HG02884 (cell line): ENCODE measurements around the gene PPME1.
A peak's percentile ranks its signal among the peaks of the same experiment; 100 is the strongest.
"Not testable (repeated sequence)": the region's sequence is repeated elsewhere in the genome, so short reads cannot be mapped to it uniquely, and the experiment has no call there.

Experiments
- ATAC-seq: cut with Tn5 transposase; IDR thresholded peaks from one replicate; pipeline ENCODE4 v1.9.1; 2021; ENCODE audit warnings: mild to moderate bottlenecking, moderate library complexity; ENCODE audit not compliant: unreplicated experiment

The PPME1 gene, protein sequence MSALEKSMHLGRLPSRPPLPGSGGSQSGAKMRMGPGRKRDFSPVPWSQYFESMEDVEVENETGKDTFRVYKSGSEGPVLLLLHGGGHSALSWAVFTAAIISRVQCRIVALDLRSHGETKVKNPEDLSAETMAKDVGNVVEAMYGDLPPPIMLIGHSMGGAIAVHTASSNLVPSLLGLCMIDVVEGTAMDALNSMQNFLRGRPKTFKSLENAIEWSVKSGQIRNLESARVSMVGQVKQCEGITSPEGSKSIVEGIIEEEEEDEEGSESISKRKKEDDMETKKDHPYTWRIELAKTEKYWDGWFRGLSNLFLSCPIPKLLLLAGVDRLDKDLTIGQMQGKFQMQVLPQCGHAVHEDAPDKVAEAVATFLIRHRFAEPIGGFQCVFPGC

DNA sequence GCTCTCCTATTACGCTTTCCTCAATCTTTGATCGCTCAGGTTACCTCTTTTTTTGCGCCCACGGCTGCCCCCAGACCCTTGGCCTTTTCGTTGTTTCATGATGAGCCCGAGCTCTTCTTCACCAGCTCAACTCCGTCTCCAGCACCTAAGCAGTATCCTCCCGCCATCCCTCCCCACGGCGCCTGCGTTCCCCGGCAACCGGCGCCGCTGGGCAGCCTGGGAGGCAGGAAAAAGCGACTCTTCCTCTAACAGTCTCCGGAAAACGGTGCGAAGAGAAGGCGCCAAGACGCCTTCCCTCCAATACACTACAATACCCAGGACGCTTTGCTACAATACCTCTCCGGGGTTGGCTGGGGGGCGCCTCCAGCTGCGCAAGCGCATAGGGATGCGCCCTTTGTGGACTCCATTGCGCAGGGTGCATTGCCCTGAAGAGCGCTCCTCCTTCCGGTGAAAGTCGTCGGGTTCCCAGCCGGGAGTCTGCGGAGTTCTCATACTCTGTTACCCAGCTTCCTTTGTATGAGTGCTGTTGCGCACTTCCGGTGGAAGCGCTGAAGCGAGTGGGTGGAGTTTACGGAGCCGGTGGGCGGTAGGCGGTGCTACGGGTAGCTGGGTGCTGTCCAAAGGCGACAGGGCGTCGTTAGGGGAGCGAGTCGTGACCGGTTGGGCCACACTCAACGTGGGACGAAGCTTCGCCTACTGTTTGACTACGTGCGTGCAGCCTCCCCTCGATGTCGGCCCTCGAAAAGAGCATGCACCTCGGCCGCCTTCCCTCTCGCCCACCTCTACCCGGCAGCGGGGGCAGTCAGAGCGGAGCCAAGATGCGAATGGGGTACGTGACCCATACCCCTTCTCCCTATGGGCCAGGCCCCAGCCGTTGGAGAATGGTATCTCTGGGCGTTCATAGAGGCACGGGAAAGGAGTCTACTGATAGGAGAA lies at the start of gene PPME1, which contains the start of gene C2CD3:
Gene PPME1, plus strand, starts transcription at position 596 of the 936 bp plus-strand sequence. Its CDS starts 133 bp downstream, at position 729.
Gene C2CD3, minus strand, starts transcription at position 309 of the 936 bp plus-strand sequence. Its CDS starts 210 bp downstream, at position 99.
- ATAC-seq, result peak; percentile 89

DNA sequence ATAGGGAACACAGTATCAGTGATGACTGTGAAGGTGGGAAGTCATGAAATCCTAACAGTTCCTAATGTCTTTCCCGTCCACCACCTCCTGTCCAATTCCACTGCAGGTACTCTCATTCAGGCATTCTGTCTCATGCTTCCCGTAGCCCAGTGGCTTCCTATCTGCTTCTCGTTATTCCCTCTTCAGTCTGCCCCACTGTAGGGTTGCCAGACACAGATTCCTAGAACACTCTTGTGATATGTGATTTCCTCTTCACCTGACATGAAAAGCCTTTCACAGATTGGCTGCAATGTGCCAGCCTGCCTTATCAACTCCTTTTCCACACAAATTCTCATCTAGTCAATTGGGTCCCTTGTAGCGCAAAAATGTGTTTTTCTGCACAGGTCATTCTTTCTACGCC lies 49.3 kb upstream of the PPME1 start:
- ATAC-seq, result no peak

DNA sequence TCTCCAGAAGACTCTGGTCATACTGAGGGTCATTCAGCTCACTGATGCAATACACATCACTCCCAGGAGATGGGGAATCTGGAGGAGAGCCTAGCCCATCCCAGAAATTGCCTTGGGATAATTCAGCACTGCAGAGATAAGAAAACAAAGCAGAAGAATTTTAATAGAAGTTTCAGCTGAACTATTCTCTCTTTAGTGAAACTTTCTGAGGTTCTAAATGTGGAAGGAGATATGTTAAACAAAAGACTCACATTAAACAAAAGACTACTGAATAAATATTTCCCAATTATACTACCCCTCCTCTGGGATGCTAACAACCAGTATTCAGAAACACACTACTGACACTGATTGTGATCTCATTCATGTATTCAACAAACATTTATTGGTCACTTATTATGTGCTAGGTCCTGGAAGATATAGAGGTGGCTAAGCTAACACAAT lies 48.1 kb upstream of the PPME1 start:
- ATAC-seq, result no peak

DNA sequence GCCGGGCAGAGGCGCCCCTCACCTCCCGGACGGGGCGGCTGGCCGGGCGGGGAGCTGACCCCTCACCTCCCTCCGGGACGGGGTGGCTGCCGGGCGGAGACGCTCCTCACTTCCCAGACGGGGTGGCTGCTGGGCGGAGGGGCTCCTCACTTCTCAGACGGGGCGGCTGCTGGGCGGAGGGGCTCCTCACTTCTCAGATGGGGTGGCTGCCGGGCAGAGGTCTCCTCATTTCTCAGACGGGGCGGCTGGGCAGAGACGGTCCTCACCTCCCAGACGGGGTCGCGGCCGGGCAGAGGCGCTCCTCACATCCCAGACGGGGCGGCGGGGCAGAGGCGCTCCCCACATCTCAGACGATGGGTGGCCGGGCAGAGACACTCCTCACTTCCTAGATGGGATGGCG lies 42.0 kb upstream of the PPME1 start:
- not testable (repeated sequence) for ATAC-seq

DNA sequence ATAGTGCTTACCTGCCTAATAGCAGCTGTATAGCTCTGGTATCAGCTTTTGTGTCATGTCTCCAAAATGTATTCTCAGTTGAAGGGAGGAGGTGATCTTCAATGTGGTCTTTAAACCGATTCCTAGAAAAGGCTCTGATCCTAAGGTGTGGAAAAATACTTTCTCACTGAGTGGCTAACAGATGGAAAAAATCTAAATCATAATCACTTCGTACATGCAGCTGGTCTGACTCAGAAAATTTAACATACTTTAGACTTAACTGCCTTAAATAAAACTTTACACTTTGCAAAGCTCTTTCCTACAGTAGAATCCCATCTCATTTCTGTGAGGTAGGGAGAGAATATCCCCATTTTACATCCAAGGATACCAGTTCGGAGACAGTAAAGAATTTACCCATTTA lies 38.3 kb upstream of the PPME1 start:
- ATAC-seq, result no peak

DNA sequence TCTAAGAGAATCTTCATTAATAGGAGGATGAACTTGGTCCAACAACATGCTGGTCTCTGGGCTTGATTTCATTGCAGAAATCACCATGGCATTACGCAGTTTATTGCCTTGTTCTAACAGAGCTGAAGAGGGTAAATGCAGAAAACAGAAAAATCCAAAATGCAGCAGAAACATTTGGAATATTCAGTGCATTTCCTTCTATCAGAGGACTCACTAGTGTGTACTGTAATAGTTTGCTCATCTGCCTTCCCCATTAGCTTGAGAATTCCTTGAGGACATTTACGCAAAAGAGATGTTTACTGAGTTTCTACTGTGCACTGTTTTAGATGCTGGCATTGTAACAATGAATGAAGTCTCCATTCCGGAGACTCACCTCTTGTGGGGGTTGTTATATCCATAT lies 37.7 kb upstream of the PPME1 start:
- ATAC-seq, result no peak

DNA sequence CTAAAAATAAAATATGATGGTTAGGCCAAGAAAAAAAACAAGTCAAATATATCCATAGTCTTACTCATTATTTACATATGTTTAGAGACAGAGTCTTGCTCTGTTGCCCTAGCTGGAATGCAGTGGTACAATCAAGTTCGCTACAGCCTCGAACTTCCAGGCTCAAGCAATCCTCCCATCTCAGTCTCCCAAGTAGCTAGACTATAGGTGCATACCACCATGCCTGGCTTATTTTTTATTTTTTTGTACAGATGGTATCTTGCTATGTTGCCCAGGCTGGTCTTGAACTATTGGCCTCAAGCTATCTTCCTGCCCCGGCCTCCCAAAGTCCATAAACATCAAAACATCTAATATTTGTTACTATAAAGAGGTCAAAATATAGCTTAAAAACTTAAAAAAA lies 36.4 kb upstream of the PPME1 start:
- ATAC-seq, result no peak

DNA sequence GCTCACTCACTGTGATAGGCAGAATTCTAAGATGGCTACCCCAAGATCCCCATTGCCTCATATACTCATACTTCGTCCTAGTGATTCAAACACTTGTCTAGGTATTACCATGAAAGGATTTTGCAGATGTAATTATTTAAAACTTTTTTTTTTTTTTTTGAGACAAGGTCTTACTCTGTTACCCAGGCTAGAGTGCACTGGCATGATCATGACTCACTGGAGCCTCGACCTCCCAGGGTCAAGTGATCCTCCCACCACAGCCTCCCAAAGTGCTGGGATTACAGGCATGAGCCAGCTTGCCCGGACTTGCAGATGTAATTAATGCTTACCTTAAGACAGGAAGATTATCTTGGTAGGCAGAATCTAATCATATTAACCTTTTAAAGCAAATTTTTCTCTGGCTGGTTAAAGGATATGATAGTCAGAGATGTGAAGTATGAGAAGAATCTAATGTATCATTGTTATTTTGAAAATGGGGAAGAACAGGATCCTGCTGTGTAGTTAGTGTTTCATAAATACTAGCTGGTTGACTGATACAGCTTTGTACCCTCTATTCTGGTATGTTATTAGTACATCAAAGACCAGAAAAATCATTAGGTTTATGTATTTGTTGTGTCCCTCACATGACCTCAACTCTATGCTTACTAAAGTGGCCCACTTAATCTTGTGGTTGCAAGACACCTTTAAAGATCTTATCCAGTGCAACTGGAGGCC lies 35.8 kb upstream of the PPME1 start:
- no peak for ATAC-seq

DNA sequence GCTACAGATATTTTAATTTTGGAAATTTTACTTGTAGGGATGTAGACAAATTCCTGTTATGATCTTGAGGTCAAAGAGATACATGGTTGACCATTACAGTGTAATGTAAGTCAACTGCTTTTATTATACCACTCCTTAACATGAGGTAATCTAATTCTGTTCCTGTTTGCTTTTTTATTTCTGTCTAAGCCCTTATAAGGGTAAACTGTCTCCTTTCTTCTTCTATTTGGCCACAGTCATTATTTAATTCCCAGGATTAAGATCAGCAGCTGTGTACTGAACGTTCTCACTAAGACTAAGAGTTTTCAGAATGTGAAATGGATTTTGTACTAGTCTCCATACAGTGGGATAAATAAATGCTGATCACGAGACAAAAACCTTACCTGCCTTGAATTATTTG lies 33.1 kb upstream of the PPME1 start:
- ATAC-seq, result no peak

DNA sequence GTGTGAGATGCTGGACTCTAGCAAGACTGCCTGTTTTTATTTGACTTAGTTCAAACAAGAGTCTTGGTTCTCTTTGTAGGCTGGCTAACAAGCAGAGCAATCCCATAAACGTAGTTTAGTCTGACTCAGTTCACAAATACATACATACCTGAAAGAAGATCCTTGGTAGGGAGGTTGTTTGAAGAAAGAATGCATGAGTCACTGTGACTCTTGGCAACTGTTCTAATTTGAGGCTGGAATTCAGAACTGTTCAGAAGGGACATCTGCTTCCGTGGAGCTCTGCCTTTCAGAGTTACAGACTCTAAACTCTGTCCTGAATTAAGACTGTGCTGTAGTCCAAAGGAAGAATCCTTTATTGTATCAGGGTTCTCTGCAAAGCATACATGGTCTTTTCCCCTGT lies 32.5 kb upstream of the PPME1 start:
- ATAC-seq, result no peak

DNA sequence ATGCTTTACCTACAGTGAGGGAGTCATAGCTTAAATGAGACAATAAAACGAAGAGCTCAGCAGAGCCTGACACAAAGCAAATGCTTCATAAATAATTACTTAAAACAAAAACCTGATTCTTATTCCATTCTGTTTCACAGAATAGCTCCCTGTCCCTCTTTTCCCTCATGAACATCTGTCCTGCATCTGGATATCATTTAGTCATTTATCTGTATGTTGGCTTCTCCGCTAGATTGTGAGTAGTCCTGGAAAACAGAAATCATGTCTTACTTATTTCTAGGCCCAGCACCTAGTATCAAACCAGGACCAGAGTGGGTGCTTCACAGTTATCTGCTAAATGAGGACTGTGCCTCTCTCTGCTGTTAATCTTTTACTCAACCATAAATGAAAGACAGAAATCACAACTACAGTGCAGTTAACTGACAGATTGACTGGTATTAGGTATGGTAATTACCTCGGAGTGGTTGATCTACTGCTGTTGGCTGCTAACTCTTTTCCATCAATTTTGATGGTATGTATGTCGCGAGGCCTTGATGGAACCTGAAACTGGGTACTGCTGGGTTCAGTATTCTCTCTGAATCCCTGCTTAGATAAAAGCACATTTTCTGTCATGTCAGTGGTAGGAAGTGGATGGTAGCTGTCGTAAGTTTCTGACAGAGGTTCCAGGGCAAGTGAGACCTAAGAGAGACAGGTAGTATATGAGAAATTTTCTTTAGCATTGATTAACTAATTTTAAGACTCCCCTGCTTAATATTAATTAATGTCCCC lies 31.8 kb upstream of the PPME1 start:
- no peak for ATAC-seq

DNA sequence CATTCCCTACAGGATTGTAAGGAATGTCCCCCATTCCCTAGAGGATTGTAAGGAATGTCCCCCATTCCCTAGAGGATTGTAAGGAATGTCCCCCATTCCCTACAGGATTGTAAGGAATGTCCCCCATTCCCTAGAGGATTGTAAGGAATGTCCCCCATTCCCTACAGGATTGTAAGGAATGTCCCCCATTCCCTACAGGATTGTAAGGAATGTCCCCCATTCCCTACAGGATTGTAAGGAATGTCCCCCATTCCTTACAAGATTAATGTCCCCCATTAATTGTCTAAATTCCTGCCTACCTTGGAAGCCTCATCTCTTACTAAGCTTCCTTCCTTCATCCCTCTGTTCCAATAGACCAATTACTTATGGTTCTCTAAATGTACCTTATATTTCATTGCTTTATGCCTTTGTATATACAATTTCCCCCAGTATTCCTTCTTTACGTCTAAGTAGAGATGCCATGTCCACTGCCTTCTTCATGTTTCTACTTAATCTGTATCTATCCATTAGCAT lies 31.1 kb upstream of the PPME1 start:
- not testable (repeated sequence) for ATAC-seq

DNA sequence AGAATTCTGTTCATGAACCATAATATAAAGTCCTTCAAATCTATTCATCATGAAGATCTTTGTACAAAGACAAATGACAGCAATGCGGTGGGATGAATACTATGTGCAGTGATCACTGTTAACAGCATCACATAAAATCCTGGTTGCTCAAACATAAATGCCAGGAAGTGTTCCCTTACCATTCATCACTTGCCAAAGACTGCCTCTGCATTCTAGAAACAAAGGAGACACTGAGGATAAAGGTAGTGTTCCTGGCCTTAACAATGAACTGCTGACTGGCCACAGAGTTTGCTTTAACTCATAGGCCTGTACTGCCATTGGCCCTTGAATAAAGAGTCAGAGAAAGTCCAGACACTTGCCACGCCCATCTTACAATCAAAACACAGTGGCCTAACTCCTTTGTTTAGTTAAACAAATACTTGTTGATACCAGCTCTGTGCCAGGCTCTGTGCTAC lies 29.8 kb upstream of the PPME1 start:
- ATAC-seq, result no peak

DNA sequence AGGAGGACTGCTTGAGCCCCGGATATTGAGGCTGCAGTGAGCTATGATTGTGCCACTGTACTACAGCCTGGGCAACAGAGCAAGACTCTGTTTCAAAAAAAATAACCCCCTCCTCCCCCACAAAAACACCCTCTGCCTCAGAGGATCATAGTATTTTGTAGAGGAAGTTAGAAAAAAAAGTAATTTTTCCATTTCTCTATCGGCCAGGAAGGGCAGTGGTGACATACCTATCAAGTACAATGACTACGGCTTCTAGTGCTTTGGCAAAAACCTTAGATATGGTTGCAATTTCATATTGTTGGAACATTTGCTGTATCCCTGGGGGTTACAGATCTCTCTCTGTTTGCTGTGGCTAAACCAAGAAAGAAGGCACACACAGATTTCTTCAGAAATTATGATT lies 29.2 kb upstream of the PPME1 start:
- no peak for ATAC-seq

DNA sequence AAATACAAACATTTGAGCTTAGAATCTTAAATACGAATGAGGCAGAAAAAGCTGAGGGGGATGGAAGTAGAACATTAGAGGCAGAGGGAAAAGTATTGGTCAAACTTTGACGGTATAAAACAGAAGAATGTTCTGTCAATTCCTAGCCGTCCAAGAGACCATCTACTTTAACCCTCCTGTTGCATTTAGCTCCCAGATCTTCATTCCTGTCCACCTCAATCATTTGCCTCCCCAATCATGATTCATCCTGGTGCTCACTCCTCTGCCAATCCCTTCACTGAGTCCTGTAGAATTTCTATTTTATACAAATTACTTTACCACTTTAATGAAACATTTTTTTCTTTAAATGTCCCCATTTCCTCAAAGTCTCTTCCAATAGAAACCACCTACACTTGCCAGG lies 28.5 kb upstream of the PPME1 start:
- no peak for ATAC-seq

DNA sequence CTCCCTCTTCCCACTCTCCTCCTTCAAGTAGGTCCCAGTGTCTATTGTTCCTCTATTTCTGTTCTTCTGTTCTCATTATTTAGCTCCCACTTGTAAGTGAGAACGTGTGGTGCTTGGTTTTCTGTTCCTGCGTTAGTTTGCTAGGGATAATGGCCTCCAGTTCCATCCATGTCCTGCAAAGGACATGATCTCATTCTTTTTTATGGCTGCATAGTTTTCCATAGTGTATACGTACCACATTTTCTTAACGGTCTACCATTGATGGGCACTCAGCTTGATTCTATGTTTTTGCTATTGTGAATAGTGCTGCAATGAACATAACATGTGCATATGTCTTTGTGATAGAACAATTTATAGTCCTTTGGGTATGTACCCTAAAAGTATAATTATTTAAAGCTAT lies 26.5 kb upstream of the PPME1 start:
- no peak for ATAC-seq

DNA sequence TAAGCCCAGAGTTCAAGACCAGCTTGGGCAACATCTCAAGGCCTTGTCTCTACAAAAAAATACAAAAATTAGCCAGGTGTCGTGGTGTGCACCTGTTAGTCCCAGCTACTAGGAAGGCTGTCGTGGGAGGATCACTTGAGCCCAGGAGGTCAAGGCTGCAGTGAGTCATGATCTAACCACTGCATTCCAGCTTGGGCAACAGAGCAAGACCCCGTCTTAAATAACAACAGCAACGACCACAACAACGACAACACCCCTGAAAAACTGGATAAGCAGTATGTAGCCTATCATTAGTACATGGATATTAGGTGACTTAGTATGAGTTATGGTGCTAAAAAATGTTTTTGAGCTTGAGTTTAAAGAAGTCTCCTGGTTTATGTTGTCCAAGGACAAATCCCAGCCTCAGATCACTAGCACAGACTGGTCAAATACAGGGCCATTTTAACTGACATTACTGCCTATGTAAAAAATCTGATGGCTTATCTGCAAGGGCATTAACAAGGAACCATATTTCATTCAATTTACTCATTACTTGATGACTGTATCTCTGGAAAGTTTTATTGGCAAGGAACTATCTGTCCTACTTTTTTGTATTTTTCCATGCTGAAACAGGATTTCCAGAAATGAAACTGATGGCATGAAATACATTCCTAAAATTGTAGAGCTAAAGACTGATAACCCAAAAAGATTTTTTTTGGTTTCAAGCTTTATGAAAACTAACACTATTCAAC lies 23.7 kb upstream of the PPME1 start:
- ATAC-seq, result no peak

DNA sequence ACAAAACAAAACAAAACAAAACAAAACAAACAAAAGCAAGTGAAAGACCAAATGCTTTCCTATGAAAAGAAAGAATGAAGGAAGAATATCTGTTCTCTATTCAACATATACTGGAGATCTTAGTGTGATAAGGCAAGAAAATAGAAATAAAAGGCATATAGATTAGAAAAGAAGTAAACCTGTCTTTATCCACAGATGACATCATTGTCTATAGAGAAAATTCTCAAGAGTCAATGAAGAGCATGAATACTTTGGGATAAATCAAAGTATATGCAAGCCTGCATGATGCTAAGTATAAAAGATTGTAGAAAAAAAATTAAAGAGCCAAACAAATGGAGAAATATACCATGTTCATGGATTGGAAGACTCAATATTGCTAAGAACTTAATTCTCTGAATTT lies 17.9 kb upstream of the PPME1 start:
- ATAC-seq, result no peak

DNA sequence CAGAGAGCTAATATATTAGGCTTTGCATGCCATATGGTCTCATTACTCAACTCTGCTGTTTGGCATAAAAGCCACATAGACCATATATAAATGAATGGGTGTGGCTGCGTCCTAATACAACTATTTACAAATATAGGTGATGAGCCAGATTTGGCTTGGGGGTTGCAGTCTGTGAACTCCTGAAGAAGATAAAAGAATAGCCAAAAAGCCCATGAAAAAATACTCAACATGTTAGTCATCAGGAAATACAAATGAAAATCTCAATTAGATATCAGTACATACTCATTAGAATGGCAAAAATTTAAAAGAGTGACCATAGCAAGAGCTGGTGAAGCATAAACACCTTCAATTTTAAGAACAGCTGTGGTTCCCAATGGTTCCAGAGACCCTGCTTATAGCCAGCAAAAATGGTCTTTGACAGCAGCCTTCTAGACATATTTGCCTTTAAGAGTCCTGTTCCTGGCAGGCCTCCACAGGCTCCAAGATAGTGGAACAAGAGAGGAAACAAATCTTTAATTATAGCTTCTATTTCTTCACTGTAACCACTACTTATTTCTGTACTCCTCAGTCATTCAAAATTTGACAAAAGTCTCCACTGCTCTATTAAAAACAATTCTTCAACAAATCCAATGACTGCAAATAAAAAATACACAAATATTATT lies 16.3 kb upstream of the PPME1 start:
- no peak for ATAC-seq
